GM19238 (cell line): ENCODE results near the gene HEPN1.

Experiments used
- DNase-seq: peaks from one replicate; pipeline ENCODE4 v3.0.0; 2011; ENCODE audit warnings: low spot score; ENCODE audit not compliant: insufficient read length

HEPN1 gene

DNA sequence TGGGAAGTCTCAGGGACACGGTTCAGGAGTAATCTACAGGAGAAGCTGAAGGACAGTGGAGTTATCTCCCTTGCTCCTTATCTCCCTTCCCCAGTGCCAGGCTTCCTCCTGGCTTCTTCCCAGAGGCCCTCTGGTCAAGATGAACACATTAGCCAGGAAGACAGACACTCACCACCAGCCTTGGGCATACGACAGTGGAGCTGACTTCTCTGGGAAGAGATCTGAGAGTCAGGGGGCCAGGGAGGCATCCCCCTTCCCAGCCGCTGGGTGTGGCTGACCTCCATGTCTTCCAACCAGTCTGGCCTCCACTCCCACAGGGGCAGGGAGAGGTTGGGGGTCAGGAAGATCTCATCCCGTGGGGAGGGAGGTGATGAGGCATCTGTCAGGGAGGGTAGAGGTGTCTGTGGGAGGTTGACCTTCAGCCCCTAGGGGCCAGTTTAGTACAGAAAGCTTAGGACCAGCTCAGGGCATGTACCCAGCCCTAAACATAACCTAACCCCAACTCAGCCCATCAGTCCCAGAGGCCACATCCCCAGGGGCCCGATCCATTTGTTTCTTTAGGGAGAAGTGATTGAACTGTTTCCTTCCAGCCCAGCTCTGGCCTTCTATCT, 34.1 kb upstream of the HEPN1 start:
- DNase-seq = no peak

DNA sequence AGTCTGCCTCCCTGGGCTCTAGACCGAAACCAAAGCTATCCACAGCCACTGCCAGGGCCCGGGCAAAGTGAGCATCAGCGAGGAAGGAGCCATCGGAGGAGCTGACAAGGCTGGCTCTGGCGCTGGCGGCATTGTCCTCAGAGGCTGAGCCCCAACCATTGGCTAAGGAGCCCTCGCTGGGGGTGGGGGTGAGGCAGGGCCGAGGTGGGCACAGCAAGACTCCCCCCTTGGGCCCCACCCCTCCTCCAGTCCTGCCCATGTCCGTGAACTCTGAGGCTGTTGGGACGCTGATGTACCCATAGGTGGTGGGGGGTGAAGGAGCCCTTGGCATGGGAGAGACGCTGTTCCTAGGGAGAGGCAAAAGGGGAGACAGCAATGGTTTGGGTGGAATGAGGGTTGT, 32.6 kb upstream of the HEPN1 start:
- DNase-seq = no peak

DNA sequence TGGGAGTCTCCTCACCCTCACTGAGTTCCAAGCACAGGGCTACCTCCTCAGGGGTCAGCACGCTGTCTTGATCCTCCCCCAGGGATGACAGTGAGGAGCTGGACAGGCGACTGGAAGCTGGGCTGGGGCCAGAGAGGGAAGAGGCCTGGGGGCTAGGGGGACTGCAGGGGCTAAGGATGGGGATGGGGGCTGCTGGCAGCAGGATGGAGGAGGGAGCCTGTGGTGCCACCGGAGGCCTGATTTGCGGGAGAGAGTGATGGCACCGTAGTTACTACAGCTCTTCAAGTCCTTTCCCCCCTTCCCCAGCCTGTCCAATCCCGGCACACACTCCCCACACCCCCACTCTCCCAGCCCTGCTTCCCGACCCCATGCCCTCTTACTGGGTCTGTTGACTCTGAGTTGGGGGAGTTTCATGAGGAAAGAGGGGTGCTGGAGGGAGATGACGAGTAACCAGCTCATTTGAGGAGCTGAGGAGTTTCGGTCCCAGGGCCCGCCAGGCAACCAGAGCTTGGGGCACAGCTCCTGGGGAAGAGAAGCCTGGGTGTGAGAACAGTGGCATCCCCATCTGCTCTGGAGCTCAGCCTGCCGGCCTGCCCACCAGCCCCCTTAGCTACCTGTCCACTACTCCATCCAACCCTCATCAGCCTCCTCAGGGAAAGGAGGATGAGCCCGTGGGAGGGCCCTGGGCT, 31.9 kb upstream of the HEPN1 start:
- DNase-seq = no peak

DNA sequence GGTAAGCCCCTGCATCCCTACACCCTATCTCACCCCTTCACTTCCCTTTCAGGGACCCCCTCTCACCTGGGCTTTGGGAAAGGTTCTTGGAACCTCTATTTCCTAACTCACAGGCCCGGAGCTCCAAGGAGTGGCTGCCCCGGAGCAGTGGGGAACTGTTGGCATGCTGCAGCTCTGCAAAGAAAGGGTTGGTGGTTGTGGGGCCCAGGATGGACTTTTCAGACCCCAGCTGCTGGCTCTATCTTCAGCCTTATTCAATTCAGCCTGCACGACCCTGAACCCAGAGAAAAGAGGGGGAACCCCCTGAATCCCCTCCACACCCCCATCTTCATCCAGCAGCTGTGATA, 31.4 kb upstream of the HEPN1 start:
- DNase-seq = no peak

DNA sequence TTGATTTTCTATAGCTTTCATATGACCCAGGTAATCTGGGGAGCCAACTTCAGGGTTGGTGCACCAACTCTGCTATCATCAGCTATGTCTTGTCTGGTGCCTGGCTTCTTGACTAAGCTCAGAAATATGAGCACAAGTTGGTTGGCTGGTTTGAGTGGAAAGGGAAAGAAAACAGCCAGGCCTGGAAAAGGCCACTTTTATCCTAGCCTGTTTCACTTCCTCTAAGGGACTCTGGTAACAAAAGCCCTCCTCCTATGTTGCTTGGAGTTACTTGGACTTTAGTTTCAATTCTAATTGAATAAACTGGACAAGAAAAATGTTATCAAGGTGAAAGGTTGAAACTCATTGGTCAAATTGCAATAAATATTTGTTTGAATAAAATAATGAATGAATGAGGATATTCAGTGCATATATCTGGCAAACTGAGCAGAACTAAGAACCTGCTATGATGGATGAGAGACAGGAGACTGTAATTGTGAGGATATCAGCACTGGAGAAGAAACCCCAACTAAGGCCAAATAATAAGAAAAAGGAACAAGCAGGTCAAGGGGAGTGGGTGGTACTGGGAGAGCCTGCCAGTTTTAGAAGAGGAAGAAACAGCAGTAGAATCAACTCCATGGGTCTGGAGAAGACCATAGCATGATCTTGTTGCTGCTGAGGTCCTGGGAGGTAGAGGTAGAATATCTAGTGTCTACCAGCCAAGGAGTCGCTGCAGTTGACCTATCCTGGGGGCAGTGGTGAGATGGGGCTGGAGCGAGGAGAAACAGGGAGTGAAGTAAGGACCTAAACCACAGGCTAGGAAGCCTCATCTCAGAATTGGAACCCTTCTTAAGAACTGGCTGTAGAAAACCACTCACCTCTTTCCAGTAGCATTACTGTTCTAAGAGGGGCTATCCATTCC, 29.6 kb upstream of the HEPN1 start:
- DNase-seq = no peak

DNA sequence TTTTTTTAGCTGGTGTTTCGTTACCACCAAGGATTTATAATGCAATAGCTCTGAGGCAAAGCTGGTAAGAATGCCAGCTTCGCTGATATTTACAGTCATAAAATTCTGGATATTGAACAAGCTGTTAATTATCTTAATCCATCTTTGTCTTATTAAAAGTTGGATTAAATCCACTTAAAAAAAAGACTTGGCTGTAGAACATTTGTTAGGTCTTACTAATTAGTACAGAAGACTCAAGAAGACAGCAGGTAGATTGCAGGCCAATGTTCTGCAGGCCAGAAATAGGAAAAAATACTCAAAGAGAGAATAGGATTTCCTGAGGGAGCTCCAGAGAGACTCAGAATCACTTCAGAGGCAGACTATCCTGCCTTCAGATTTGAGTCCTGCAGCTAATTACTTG, 28.9 kb upstream of the HEPN1 start:
- no peak for DNase-seq

DNA sequence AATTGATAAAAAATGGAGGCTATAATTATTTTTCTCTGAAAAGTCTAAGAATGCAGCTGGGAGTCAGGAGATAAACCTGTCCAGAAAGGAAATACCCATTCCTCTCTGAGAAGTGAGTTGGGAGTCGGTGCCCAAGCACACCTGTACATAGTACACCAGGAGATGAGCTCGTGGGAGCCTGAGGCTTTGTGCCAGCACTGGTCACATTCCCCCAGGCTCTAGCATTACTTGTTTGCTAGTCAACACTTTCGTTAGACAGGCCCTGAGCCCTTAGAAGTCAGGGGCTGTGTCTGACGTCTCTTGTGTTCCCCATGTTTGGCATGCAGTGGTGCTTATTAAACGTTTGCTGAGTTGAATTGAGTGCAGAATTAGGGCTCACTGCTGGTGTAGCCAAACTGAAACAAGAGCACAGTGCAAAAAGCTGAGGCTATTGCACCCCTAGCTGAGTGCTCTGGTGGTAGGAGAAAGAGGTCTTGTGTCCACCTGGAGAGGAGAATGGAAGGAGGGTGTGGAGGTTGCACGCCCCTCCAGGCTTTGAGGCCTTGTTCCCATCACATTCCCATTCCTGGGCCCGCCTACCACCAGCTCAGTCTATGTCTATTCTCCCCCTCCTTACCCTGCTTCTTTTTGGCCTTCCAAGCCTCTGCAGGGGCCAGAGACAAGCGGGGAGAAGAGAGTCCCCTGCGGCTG, 28.2 kb upstream of the HEPN1 start:
- DNase-seq = no peak

DNA sequence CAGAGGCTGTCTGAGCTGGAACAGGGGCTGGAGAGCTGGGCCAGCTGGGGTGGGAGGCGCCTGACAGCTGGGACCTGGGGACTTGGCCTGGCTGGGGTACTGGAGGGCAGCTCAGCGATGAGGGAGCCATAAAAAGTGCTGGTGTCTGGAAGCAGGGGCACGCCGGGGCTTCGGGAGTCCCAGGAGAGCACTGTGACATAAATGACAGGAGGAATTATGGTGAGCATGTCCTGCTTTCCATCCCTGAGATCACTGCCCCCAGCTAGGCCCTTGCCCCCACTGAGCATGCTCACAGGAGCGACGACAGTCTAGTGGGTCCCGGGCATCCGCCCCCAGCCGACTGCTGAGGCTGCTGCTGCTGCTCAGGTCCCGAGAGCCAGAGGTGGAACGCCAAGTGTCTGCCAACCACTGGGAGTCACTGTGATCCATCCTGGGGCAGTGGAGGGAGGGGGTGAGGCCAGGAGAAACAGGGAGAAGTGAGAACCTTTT, 27.6 kb upstream of the HEPN1 start:
- DNase-seq = no peak

DNA sequence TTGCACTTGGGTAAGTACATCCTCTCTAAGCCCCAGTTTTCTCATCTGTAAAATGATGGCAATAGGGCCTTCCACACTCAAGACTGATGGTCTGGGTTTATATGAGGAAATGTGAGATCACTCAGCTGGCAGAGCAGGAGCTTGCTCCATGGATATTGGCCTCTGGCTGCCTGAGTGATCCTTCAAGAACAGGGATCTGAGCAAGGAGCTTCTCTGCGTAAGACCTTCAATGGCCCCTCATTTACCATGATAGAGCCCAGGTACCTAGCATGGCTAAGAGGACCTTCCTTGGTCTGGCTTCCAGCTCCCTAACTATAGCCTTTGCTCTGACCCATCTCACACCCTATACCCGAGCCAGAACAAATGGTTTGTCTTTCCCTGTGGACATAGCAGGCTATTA, 26.9 kb upstream of the HEPN1 start:
- no peak for DNase-seq

DNA sequence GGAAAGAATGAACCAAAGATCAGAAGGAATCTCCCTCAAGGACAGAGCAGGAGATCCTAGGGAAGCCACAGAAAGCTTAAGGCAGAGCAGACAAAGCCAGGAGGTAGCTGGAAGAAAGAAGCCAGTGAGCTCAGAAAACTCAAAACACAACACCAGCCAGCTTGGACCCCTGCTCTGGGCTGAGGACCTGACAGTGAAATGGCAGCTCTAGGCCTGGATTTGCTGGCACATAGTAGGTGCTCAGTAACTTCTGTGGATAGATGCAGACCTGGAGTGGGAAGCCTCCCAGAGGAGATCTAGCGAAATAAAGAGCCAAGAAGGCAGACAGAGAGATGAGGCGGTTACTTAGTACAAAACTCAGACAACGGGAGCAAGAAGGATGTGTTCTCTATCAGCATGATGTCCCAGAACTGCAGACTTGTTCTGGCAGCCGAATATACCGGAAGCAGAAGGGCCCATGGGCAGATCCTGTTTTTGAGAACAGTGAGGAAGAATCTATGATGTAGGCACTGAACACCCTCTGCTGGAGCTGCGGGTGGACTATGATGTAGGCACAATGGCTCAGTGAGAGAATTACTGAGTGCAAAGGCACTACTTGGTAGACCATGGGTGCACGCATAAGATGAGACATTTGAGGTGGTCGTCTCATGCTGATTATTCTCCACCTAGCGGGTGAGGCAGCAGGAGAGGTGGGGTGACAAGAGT, 26.1 kb upstream of the HEPN1 start:
- no peak for DNase-seq

DNA sequence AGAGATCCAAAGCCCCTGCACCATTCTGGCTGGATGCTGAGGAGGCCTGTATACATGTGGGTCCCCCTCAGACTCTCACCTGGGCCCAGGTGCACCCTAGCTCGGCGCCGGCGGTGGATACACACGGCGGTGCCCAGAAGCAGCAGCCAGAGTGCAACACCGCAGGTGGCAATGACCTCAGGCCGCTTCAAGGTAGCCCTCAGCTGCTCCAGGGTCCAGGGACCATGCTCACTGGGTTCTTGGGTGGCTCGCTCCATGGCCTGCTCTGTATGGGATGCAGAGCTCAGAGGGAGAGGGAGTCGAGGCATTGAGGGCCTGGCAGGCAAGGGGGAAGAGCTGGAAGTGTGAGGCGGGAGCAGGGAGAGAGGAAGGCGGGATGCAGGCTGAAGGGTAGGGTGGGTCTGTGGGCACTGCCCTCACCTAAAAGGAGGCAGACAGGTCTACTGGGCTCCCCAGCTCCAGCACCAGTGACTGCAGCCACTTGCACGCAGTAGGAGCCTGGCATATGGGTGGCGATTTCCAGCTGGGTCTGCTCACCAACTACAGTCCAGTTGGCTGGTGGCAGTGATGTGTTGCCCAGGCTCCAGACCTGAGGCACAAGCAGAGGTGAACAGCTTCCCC, 25.2 kb upstream of the HEPN1 start:
- DNase-seq = no peak

DNA sequence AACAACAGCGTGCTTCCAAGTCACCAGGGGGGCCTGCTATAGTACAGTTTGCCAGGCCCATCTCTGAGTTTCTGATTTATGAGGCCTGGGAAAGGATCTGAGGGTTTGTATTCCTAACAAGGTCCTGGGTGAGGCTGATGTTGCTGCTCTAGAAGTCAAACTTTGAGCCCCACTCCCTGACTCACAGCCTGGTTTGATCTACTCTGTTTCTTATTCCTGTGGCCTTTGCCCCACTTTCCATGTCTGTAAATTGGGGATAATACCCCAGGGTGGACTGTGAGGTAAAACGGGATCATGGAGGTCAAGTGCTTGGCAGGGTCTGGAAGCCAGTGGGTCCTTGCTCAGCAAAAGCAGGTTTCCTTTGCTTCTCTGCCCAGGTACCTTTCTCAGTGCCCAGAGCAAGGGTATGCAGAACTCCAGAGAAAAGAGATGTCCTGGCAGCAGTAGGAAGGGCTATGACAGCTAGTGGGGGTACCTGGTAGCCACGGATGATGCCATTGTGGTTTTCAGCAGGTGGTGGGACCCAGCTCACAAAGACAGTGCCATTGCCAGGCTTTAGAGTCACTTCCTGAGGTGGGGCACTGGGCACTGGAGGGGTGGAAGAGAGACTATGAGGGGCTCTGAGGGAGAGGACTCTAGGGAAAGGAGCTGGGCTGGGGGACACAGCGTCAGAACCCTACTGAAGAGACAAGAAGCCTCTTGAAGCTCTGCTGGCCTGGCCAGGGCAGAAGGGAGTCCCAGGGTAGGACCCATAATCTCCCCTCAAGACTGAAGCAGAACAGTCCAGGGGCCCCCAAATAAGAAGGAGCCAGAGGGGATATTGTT, 24.2 kb upstream of the HEPN1 start:
- DNase-seq = no peak

DNA sequence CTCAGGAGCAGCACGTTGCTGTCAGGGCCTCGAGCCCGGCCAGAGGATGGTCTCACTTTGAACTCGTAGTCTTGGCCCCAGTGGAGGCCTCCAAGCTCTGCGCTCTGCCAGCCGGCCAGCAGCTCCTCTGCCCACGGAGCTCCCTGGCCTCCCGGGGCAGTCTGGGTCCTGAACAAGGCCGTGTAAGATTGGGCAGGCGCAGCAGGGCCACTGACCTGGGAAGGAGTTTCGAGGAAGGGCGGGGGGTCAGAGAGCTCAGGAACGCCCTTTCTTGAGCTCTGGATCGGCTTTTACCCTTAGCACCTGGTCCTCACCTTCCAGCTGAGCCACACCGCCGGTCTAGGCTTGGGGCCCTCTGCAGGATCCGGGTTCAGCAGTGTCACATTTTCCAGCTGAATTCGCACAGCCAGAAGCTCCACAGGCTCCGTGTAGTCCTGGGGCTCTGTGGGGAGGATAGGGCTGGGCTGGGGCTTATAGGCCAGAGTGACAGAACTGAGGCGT, 23.5 kb upstream of the HEPN1 start:
- no peak for DNase-seq

DNA sequence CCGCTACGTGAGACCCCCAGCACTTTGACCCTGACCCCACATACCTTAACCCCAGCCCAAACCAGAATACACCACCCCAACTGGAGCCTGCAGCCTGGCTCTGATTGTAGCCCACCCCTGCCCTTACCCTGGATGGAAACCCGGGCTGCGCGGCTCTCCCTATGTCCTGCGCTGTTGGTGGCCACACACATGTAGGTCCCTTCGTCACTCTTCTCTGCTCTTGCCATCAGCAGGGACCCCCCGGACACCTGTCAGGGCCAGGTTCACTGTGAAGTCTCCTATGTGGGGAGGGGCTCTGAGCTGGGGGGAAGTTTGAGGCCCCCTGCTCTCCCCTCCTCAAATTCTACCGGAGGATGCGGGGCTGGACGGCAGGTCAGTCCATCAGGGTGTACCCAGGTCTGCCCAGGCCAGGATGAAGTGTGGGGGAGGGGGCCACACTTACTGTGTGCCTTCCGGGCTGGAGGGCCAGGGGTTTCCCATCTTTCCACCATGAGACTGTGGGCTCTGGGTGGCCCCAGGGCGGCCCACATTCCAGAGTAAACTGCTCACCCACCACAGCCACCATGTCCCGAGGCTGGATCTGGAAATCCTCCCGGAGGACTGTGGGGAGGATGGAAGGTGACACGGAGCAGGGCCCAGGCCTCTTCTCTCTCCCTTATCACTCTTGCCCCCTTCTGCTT, 22.8 kb upstream of the HEPN1 start:
- no peak for DNase-seq

DNA sequence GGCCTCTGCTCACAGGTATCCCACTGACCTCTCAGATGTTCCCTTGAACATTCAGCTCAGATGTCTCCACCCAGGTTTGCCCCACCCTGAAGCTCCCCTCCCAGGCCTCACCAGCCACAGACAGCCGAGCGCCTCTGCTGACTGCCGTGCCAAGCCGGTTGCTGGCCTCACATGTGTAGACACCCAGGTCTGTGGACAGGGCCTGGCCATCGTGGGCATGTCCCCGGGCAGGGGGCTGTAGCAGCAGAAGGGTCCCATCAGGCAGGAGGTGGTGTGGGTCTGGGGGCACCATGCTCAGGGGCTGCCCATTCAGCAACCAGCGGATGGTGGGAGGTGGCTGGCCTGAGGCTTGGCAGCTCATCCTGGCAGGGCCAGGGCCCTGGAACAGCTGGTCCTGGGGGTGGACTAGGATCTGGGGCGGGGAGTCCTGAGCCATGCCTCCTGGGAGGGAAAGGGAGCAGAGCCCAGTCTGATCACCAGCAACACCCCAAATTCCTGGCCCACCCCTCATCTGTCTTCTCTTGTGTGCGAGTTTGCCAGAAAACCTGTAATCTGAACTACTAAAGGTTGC, 22.1 kb upstream of the HEPN1 start:
- DNase-seq = no peak

DNA sequence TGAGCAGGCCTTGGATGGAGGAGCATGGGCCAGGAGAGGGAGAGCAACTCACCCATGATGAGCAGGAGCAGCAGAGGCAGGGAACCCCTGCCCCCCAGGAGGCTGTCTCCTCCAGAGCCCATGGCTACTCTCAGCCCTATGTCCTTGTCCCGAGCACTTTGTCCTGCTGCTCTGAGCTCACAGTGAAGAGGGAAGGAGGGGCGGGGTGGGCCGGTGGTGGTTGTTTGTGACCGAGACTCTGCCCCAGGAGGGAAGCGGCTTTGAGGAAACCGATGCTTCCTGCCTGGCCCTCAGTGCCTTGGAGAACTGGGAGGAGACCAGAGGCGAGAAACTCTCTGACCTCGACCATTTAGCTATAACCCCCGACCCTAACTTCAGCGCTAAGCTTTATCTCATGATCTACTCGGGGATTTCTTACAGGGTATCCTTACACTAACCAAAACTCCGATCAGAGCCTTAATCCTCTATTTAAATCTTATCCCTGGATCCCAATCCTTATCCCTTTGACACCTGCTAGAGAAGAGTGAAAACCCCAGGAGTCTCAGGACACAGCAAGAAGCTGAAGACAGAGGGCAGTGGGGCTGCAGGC, 21.3 kb upstream of the HEPN1 start, which contains the start of gene ROBO4:
Gene ROBO4, minus strand, starts transcription at position 192 of the 589 bp plus-strand sequence. Its CDS starts 70 bp downstream, at position 122.
- no peak for DNase-seq

DNA sequence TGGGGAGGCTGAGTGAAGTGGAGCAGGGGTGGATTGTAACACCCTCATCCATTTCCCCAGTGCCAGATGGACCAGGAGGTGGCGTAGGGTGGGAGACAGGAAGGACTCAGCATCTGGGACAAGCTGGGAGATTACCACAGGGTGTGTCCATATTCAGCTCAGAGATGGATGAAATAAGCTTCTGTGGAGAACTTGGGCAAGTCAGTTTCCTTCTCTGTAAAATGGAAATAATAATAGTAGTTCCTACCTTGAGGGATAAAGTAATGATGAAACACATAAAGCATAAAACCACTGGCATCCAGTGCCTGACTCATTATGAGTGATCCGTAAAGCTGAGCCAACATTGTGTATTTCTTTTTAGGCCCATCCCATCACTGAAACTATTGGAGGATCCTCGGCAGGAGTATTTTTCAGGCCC, 20.8 kb upstream of the HEPN1 start:
- no peak for DNase-seq

DNA sequence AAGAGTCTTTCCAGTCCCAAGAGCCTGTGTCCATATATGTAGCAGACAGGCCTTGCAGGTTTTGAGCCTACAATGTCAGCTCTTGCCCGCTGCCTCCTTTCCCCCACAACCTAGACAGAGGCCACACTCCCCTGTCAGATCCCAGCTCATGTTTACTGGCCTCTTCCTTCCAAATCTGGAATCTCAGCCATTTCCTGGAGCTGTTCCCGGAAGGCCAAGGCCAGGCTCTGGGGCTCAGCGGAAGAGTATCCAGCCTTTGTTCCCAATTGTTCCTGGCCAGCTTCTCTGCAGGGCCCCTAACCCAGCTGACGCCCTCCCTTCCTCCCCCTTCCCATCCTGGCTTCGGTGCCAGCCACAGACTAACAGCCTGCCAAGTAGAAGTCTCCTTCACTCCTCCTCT, 20.3 kb upstream of the HEPN1 start:
- no peak for DNase-seq
